ENCODE data around the gene HOXA9.
A peak's percentile ranks its signal among the peaks of the same experiment; 100 is the strongest.

HOXA9 gene

GRCh38 chr7:27187475-27188385 lies 22.4 kb upstream of the HOXA9 start:
- no peak for DNase-seq

- DNase-seq: no peak
Measured at GRCh38 chr7:27186668-27187474, 21.5 kb upstream of the HOXA9 start.

GRCh38 chr7:27185854-27186667 lies 20.7 kb upstream of the HOXA9 start:
- no peak for DNase-seq

- DNase-seq: no peak
Measured at GRCh38 chr7:27185013-27185853, 19.9 kb upstream of the HOXA9 start, which contains the start of gene HOXA11. HOXA11 (minus strand) TSS chr7:27185232; CDS start chr7:27185144, 88 bp downstream.

- no peak for DNase-seq
Measured at GRCh38 chr7:27184337-27185012, 19.1 kb upstream of the HOXA9 start.

GRCh38 chr7:27183682-27184336 lies 18.5 kb upstream of the HOXA9 start:
- no peak for DNase-seq

GRCh38 chr7:27182861-27183681 lies 17.7 kb upstream of the HOXA9 start:
- DNase-seq: no peak

GRCh38 chr7:27182285-27182841 lies 17.0 kb upstream of the HOXA9 start:
- DNase-seq: no peak

- DNase-seq: no peak
Measured at GRCh38 chr7:27181795-27182275, 16.5 kb upstream of the HOXA9 start.

- no peak for DNase-seq
Measured at GRCh38 chr7:27180431-27181420, 15.4 kb upstream of the HOXA9 start.

- peak; percentile 58 for DNase-seq
Measured at GRCh38 chr7:27179503-27180430, 14.4 kb upstream of the HOXA9 start.

- DNase-seq: no peak
Measured at GRCh38 chr7:27179030-27179429, 13.7 kb upstream of the HOXA9 start.

- no peak for DNase-seq
Measured at GRCh38 chr7:27178366-27178765, 13.0 kb upstream of the HOXA9 start.

GRCh38 chr7:27177795-27178320 lies 12.5 kb upstream of the HOXA9 start:
- no peak for DNase-seq

- no peak for DNase-seq
Measured at GRCh38 chr7:27176962-27177794, 11.8 kb upstream of the HOXA9 start.

- no peak for DNase-seq
Measured at GRCh38 chr7:27176524-27176845, 11.1 kb upstream of the HOXA9 start.

Measured in activated gamma-delta T cell treated with Interleukin-2 at 50 U/mL for 16 hours (primary cell).